GM21786 (cell line): ENCODE results near the gene PES1.
"Not testable (repeated sequence)": the region's sequence is repeated elsewhere in the genome, so short reads cannot be mapped to it uniquely, and the experiment has no call there.

Experiments
- ATAC-seq: cut with Tn5 transposase; IDR thresholded peaks from one replicate; pipeline ENCODE4 v1.9.1; 2021; ENCODE audit not compliant: unreplicated experiment

Gene PES1

GRCh38 chr22:30556388-30556787 is 35.3 kb downstream of the PES1 start:
- no peak for ATAC-seq

DNA sequence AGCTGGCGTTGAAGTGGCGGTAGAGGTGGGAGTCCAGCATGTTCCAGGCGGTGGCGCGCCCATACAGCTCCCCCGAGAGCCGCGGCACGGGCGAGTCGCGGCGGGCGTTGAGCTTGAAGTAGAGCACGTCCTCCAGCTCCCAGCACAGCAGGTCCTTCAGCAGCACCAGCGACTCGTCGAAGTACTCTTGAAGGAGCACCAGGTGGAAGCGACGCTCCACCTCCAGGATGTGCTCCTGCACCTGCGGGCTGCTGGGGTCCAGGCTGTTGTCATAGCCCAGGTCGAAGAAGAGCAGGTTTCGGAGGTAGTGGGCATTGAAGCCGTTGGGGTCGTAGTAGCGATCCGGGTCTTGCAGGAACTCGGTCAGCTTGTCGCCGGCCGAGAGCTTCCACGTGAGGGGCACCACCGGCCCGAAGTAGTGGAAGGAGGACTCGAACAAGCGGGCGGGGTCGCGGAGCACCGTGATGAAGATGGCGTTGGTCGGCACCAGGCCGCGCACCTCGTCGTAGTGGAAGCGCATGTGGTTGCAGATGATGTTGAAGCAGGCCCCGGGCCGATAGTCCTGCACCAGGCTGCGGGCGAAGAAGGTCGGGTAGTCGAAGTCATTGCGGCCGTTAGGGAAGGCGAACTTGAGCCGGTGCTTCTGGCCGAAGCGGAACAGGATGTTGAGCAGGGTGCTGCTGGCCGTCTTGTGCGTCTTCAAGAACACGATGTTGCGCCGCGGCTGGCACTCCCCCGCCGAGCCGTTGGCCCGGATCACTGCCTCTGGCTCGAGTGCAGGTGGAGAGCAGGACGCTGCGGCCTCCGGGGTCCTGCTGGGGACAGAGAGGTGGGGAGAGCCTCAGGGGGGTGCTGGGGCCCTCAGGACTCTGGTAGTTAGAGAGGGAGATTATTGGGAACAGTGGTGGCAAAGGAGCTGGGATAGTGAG is 36.2 kb downstream of the PES1 start:
- no peak for ATAC-seq

DNA sequence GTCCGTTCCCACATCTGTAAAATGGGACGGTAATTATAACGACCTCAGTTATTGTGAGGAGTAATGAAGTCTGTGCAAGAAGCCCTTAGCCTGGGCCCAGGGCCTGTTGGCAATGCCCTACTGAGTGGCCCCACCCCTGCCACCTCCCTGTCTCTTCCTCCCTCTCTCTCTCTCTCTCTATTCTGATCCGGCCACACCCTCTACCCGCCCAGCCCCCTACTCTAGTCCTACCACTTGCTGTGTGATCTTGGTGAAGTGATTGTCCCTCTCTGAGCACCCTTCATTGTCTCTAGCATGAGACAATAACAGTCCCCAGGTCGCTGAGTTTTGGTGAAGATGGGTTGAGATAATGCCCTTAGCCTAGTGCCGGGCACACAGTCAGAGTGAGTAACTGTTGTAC is 37.7 kb downstream of the PES1 start:
- ATAC-seq: no peak

- ATAC-seq: no peak
Observed at GRCh38 chr22:30552719-30553118, 39.0 kb downstream of the PES1 start.

DNA sequence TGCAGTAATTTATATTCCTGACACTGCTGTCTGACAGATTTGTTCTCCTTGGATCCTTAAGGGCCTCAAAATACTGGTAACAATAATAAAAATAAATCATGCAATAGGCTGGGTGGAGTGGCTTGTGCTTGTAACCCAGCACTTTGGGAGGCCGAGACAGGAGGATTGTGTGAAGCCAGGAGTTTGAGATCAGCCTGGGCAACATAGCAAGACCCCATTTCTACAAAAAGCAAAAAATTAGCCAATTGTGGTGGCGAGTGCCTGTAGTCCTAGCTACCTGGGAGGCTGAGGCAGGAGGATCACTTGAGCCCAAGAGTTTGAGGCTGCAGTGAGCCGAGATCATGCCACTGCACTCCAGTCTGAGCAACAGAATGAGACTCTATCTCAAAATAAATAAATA is 39.9 kb downstream of the PES1 start:
- not testable (repeated sequence) for ATAC-seq

GRCh38 chr22:30547188-30547587 is 44.5 kb downstream of the PES1 start:
- ATAC-seq: no peak

GRCh38 chr22:30546616-30547015 is 45.1 kb downstream of the PES1 start, which contains the start of gene SEC14L6:
SEC14L6 (minus strand) TSS chr22:30546741; CDS start chr22:30546682, 59 bp downstream.
- no peak for ATAC-seq

DNA sequence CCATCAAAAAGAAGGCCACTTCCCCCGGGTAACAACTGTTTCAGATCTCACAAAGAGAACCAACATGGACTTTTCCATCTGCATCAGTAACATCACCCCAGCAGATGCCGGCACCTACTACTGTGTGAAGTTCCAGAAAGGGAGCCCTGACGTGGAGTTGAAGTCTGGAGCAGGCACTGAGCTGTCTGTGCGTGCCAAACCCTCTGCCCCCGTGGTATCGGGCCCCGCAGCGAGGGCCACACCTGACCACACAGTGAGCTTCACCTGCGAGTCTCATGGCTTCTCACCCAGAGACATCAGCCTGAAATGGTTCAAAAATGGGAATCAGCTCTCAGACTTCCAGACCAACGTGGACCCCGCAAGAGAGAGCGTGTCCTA is 48.9 kb downstream of the PES1 start:
- no peak for ATAC-seq

- no peak for ATAC-seq
Observed at GRCh38 chr22:30541961-30542810, 49.5 kb downstream of the PES1 start.

GRCh38 chr22:30541511-30541910 is 50.2 kb downstream of the PES1 start:
- not testable (repeated sequence) for ATAC-seq

DNA sequence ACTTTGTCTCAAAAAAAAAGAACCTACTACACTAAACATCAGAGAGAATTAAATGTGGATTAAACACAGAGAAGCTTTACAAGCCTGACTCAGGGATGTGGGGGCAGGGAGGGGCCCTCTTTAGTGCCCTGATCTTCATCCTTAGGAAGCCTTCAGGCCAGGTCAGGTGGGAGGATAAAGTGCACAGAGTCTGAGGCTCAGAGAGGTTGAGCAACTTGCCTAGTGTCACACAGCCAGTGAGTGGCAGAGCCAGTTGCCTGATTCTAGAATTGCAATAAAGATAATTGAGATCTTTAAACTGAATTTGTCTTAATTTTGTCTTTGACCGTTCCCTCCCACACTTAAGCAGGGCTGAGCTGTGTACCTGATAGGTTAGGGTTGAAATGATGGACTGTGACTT is 52.3 kb downstream of the PES1 start:
- no peak for ATAC-seq

DNA sequence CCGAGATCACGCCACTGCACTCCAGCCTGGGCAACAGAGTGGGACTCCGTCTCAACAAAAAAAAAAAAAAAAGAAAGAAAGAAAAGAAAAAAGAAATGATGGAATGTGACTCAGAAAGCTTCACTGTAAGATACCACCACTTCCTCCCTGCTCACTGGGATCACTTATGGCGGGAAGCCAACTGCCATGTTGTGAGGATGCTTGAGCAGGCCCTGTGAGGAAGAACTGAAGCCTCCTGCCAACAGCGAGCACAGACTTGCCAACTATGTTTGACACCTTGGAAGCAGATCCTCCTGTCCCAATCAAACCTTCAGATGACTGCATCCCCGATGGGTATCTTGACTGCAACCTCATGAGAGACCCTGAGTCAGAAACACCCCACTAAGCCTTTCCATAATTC is 53.4 kb downstream of the PES1 start:
- no peak for ATAC-seq

DNA sequence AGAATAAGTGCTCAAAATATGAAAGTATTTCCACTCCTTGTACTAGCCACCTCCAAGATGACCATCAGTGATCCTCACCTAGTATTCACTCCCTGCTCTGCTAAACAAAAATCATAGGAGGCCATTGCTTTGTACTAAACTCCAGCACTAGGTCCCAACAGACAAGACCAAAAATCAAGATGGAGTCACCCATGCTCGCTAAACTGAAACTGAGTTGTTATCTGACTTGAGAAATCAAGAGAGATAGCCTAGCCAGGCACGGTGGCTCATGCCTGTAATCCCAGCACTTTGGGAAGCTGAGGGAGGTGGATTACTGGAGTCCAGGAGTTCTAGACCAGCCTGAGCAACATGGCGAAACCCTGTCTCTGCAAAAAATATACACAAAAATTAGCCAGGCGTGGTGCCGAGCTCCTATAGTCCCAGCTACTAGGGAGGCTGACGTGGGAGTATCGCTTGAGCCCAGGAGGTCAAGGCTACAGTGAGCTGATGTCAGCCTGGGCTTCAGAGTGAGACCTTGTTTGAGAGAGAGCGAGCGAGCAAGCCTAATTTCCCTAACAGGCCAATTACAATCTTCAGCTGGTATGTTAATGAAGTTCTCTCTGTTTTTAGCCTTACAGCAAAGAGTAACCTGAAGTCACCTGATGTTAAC is 54.5 kb downstream of the PES1 start:
- no peak for ATAC-seq

GRCh38 chr22:30535182-30535581 is 56.5 kb downstream of the PES1 start:
- ATAC-seq: no peak

DNA sequence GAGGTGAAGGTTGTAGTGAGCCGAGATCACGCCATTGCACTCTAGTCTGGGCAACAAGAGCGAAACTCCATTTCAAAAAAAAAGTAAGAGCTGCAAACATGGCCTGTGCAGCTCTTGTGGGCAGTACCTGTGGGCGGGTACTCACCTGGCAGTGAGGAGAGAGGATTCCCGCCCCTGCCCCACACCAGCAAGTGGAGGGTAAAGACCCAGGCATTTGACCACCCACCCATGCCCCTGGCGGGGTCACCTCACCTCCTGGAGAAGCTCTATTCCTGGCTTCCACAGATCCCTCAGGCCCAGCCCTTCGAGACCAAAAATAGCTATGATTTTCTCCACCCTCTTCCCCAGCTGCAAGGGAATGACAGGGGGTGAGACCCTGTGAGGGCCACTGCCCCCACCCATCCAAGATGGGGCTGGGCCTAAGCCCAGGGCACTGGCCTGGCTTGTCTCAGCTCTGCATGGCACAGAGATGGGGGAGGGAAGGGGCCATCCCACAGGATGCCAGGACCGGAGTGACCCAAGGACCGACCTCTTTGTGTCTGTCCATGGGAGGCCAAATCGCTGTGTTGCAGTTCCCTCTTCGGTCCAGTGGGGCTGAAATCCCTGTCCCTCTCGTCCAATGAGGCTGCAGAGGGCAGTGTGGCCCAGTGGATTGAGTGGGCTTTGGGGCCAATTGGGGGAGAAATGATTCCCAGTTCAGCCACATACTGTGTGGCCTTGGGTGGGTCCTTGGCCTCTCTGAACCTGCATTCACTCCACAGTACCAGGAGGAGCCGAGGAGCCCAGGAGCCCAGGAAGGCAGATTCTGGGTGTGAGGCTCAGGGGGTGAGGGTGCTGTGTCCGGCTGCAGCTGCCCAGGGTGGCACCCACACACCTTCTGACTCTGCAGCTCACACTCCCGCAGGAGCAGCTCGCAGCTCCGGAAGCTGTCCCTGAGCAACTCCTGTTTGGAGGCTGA is 59.8 kb downstream of the PES1 start:
- no peak for ATAC-seq

- no peak for ATAC-seq
Observed at GRCh38 chr22:30526656-30527055, 65.1 kb downstream of the PES1 start.
